H1 (cell line): Measurements from ENCODE around the gene SRRT. TPM values are rescaled to one million over a fixed set of nuclear protein-coding genes. Genes with fewer than 3 reads are reported as not detected.

Experiments
- CTCF ChIA-PET: fragments of 300-600 bp; sonication (Branson Sonifier 250); formaldehyde crosslinking; loops from one replicate; lab custom pipeline; 2021; ENCODE audit not compliant: partially characterized antibody; lab: Charles Lee
- POLR2A ChIA-PET: fragments of 300-600 bp; sonication (Branson Sonifier 250); formaldehyde crosslinking; loops from one replicate; lab custom pipeline; 2021; ENCODE audit warnings: inconsistent platforms; ENCODE audit not compliant: partially characterized antibody; lab: Charles Lee
- DNase-seq, 2 experiments: peaks; one replicate each; pipeline versions ENCODE4 v3.0.0 to v3.0.0-alpha.2; 2010 to 2022; ENCODE audit warnings: low spot score in 2 of 2, low read depth in 1 of 2, mixed read lengths in 1 of 2
- FAIRE-seq: peaks from 2 replicates; lab custom pipeline; 2011; peaks lifted over from hg19 to GRCh38; lab: Jason Lieb, UNC
- H2AFZ ChIP-seq: 2 replicates; pipeline ENCODE4 v1.8.1; 2012; ENCODE audit warnings: low read length, inconsistent platforms
- H2AK5ac ChIP-seq: 2 replicates; pipeline ENCODE4 v1.6.1; 2013; ENCODE audit warnings: low read depth, low read length
- H2BK120ac ChIP-seq: replicated peaks from 2 replicates; pipeline ENCODE3; 2013; ENCODE audit warnings: low read depth, low read length, inconsistent platforms
- H2BK12ac ChIP-seq: 2 replicates; pipeline ENCODE4 v1.6.1; 2013; ENCODE audit warnings: low read depth, low read length
- H2BK15ac ChIP-seq: 2 replicates; pipeline ENCODE4 v1.6.1; 2013; ENCODE audit warnings: low read length
- H2BK20ac ChIP-seq: 2 replicates; pipeline ENCODE4 v1.6.1; 2013; ENCODE audit warnings: low read length
- H2BK5ac ChIP-seq: 2 replicates; pipeline ENCODE4 v1.6.1; 2013; ENCODE audit warnings: low read depth, low read length
- H3K14ac ChIP-seq: 2 replicates; pipeline ENCODE4 v1.6.1; 2013; ENCODE audit warnings: inconsistent platforms; ENCODE audit not compliant: insufficient read length
- H3K18ac ChIP-seq: 2 replicates; pipeline ENCODE4 v1.6.1; 2013; ENCODE audit warnings: low read length; ENCODE audit errors: extremely low read depth
- H3K23ac ChIP-seq: 2 replicates; pipeline ENCODE4 v1.6.1; 2013; ENCODE audit warnings: inconsistent platforms; ENCODE audit not compliant: insufficient read length
- H3K23me2 ChIP-seq: 2 replicates; pipeline ENCODE4 v1.6.1; 2013; ENCODE audit warnings: low read depth, low read length
- H3K27ac ChIP-seq: 2 replicates; pipeline ENCODE4 v1.6.1; 2011; ENCODE audit warnings: low read depth, low read length, inconsistent platforms
- H3K27me3 ChIP-seq, 4 experiments: replicated peaks in 1 of 4; 1 replicate in 1 of 4; 2 replicates in 3 of 4; pipeline versions ENCODE4 v1.6.1 to v1.8.1; 2011 to 2013; ENCODE audit warnings: low read length in 3 of 4, mild to moderate bottlenecking in 3 of 4, inconsistent platforms in 2 of 4, mixed read lengths in 2 of 4, moderate library complexity in 1 of 4; ENCODE audit not compliant: control insufficient read depth in 3 of 4, insufficient read depth in 3 of 4; ENCODE audit errors: extremely low read depth in 1 of 4
- H3K36me3 ChIP-seq, 4 experiments: 2 replicates each; pipeline versions ENCODE4 v1.6.1 to v1.8.1; 2011 to 2013; ENCODE audit warnings: mild to moderate bottlenecking in 4 of 4, low read length in 3 of 4, moderate library complexity in 2 of 4, control low read depth in 1 of 4, inconsistent platforms in 1 of 4; ENCODE audit not compliant: insufficient read depth in 4 of 4, control insufficient read depth in 2 of 4
- H3K4ac ChIP-seq: replicated peaks from 2 replicates; pipeline ENCODE3; 2013; ENCODE audit warnings: low read length, low read depth, mixed read lengths, inconsistent platforms; ENCODE audit not compliant: insufficient read length
- H3K4me1 ChIP-seq, 4 experiments: replicated peaks in 1 of 4; 1 replicate in 1 of 4; 2 replicates in 3 of 4; pipeline versions ENCODE4 v1.6.1 to v1.8.1; 2011 to 2013; ENCODE audit warnings: low read length in 3 of 4, inconsistent platforms in 2 of 4, mixed read lengths in 1 of 4; ENCODE audit not compliant: insufficient read depth in 4 of 4, control insufficient read depth in 3 of 4
- H3K4me2 ChIP-seq, 2 experiments: 2 replicates each; pipeline versions ENCODE4 v1.6.1 to v1.8.1; 2011 to 2013; ENCODE audit warnings: low read depth in 2 of 2, low read length in 2 of 2, control low read depth in 1 of 2, inconsistent platforms in 1 of 2, mild to moderate bottlenecking in 1 of 2; ENCODE audit not compliant: insufficient read depth in 1 of 2
- H3K4me3 ChIP-seq, 4 experiments: fragments of 200-600, 300-600 bp in 1 of 4; sonication (generic), shearing (Covaris generic), sonication (Bioruptor Twin) in 1 of 4; 2 replicates each; pipeline versions ENCODE4 v1.5.1 to v1.8.1; 2011 to 2016; ENCODE audit warnings: low read length in 4 of 4, low read depth in 3 of 4, control low read depth in 2 of 4, inconsistent platforms in 2 of 4, mild to moderate bottlenecking in 2 of 4, mixed read lengths in 1 of 4, moderate library complexity in 1 of 4; ENCODE audit not compliant: insufficient read depth in 2 of 4; ENCODE audit errors: extremely low read depth in 1 of 4
- H3K56ac ChIP-seq: replicated peaks from 2 replicates; pipeline ENCODE3; 2013; ENCODE audit warnings: low read depth, mild to moderate bottlenecking, mixed read lengths, low read length, inconsistent platforms; ENCODE audit not compliant: insufficient read length
- H3K79me1 ChIP-seq: 2 replicates; pipeline ENCODE4 v1.6.1; 2013; ENCODE audit warnings: low read depth, low read length, control low read depth
- H3K79me2 ChIP-seq, 2 experiments: 2 replicates each; pipeline versions ENCODE4 v1.6.1 to v1.8.1; 2012 to 2013; ENCODE audit warnings: low read length in 2 of 2, mild to moderate bottlenecking in 2 of 2, inconsistent platforms in 1 of 2; ENCODE audit not compliant: insufficient read depth in 2 of 2, control insufficient read depth in 1 of 2
- H3K9ac ChIP-seq, 4 experiments: replicated peaks in 1 of 4; 1 replicate in 1 of 4; 2 replicates in 3 of 4; pipeline versions ENCODE4 v1.6.1 to v1.8.1; 2011 to 2013; ENCODE audit warnings: low read depth in 3 of 4, low read length in 3 of 4, control low read depth in 2 of 4, mild to moderate bottlenecking in 2 of 4, moderate library complexity in 2 of 4, inconsistent platforms in 1 of 4; ENCODE audit errors: extremely low read depth in 1 of 4
- H3K9me3 ChIP-seq, 2 experiments: 2 replicates each; pipeline versions ENCODE4 v1.6.1 to v1.8.1; 2012 to 2013; ENCODE audit warnings: mild to moderate bottlenecking in 2 of 2, moderate library complexity in 2 of 2, control low read depth in 1 of 2, inconsistent platforms in 1 of 2, low read depth in 1 of 2, low read length in 1 of 2, mixed read lengths in 1 of 2; ENCODE audit not compliant: insufficient read depth in 2 of 2
- H4K20me1 ChIP-seq, 2 experiments: replicated peaks in 1 of 2; 2 replicates each; pipeline versions ENCODE3 to v1.8.1; 2011 to 2013; ENCODE audit warnings: inconsistent platforms in 2 of 2, low read length in 2 of 2, mild to moderate bottlenecking in 1 of 2; ENCODE audit not compliant: insufficient read depth in 2 of 2, control insufficient read depth in 1 of 2
- H4K5ac ChIP-seq: 2 replicates; pipeline ENCODE4 v1.6.1; 2013; ENCODE audit warnings: low read length, low read depth, mixed read lengths, inconsistent platforms; ENCODE audit not compliant: insufficient read length
- H4K8ac ChIP-seq: 2 replicates; pipeline ENCODE4 v1.8.0; 2013; ENCODE audit warnings: mild to moderate bottlenecking, moderate library complexity, low read length, inconsistent platforms; ENCODE audit not compliant: insufficient read depth; ENCODE audit errors: extremely low read depth
- H4K91ac ChIP-seq: replicated peaks from 2 replicates; pipeline ENCODE3; 2013; ENCODE audit warnings: low read length, mixed read lengths, inconsistent platforms; ENCODE audit not compliant: insufficient read length
- BCL11A ChIP-seq, 2 experiments: IDR thresholded peaks; one replicate each; pipeline ENCODE4 v1.6.1; 2011; ENCODE audit warnings: low read depth in 2 of 2, low read length in 2 of 2, mild to moderate bottlenecking in 2 of 2
- CTBP2 ChIP-seq: IDR thresholded peaks from 2 replicates; pipeline ENCODE4 v1.7.0; 2011; ENCODE audit warnings: borderline replicate concordance, mild to moderate bottlenecking, moderate library complexity, mixed read lengths, low read length; ENCODE audit not compliant: insufficient read depth, insufficient read length
- GTF2F1 ChIP-seq: IDR thresholded peaks from 2 replicates; pipeline ENCODE4 v1.6.1; 2012; ENCODE audit warnings: low read depth, low read length, improper control_type of control experiment, borderline replicate concordance
- JUN ChIP-seq: IDR thresholded peaks from 2 replicates; pipeline ENCODE4 v1.6.1; 2011; ENCODE audit warnings: low read depth, mild to moderate bottlenecking, improper control_type of control experiment, low read length
- JUND ChIP-seq: IDR thresholded peaks from 2 replicates; pipeline ENCODE4 v1.6.1; 2011; ENCODE audit warnings: mild to moderate bottlenecking, improper control_type of control experiment, low read length
- KDM5A ChIP-seq: fragments of 200-600 bp; IDR thresholded peaks from 2 replicates; pipeline ENCODE4 v1.7.1; 2012; ENCODE audit warnings: mild to moderate bottlenecking, low read length, inconsistent platforms, mixed read lengths
- RFX5 ChIP-seq: IDR thresholded peaks from 2 replicates; pipeline ENCODE4 v1.6.1; 2011; ENCODE audit warnings: low read depth, low read length, improper control_type of control experiment, borderline replicate concordance
- SAP30 ChIP-seq: fragments of 300-600 bp; sonication (generic); IDR thresholded peaks from 2 replicates; pipeline ENCODE4 v1.7.1; 2012; ENCODE audit warnings: low read length, moderate library complexity, mild to moderate bottlenecking, inconsistent platforms; ENCODE audit not compliant: insufficient read depth, insufficient replicate concordance
- TEAD4 ChIP-seq: IDR thresholded peaks from 2 replicates; pipeline ENCODE4 v1.6.1; 2012; ENCODE audit warnings: low read depth, low read length, inconsistent platforms, mixed read lengths
- USF2 ChIP-seq: IDR thresholded peaks from 2 replicates; pipeline ENCODE4 v1.6.1; 2011; ENCODE audit warnings: low read length, improper control_type of control experiment
- WGBS, 2 experiments: shearing (Covaris generic) in 1 of 2; methylation state at CpG; one replicate each; pipeline versions ENCODE4 v1.1.6 to v1.1.7; 2013 to 2015; ENCODE audit warnings: low lambda C conversion rate in 2 of 2, mixed read lengths in 2 of 2, inconsistent platforms in 1 of 2, low coverage in 1 of 2, missing lambda C conversion rate in 1 of 2; ENCODE audit not compliant: insufficient replicate concordance in 2 of 2, insufficient coverage in 1 of 2, insufficient read length in 1 of 2; ENCODE audit errors: extremely low coverage in 1 of 2, missing lambda C conversion rate in 1 of 2; 5-methylcytosine and 5-hydroxymethylcytosine counted together
- polyA plus RNA-seq, 7 experiments: library from polyadenylated mRNA; depleted of rRNA in 3 of 7; stranded (reverse) in 5 of 7; unstranded in 2 of 7; fragments of >200 nt in 5 of 7; fragments of 200-250 nt in 2 of 7; gene quantifications; 1 replicate in 5 of 7; 2 replicates in 1 of 7; 4 replicates in 1 of 7; pipeline versions ENCODE4 v1.2.1 to v1.2.3, GENCODE V29; 2011 to 2013; ENCODE audit warnings: missing spikeins in 2 of 7, mixed read lengths in 2 of 7
- total RNA-seq: library from RNA; stranded (reverse); fragmentation: NEBNext Ultra II Directional; extraction: Animal tissue kit (Norgen Biotek cat#: 25700); gene quantifications from 2 replicates; pipeline ENCODE4 v1.2.1, GENCODE V29; 2021

The SRRT gene
- total and polyA plus RNA-seq, 2 of the 8 experiments (the other 6 are each of a cell fraction or from before 2014, with no cell fraction given) = 66.7 to 237 TPM

DNA sequence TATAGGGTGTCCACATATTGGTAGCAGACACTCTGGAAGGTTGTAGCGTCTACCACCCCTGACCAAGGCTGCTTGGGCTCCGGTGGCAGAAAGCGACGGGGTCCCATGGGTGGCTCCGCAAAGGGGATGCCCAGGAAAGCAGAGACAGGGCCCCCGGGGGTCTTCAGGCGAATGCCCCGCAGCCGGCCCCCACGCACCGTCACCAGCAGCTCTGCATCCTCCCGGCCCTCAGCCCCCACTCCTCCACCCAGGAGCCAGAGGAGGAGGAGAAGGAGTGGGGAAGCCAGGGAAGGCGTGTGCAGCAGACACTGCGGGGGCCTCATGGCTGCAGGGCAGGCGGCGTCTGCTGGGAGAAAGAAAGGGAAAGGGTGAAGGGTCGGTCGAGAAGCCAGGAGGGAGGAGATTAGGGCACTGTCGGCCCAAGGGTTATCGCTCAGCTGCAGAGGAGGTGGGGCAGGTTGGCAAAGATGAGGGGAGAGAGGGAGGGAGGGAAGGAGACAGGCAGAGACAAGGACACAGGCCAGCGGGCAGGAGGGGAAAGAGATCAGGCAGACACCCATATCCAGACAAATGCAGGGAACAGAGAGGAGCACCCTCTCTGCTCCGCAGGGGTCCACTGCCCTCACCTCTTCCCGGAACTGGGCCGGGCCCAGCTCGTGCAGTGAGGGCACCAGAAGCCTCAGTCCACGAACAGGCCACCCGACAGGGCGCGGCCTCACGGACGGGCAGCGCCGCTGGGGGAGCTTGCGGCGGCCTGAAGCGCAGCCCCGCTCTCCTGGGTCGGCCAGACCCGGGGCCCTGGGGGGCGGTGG, 19.2 kb downstream of the SRRT start:
- WGBS, 2 experiments = 49% methylated on average over 29 of the region's 40 CpGs; no CpG with 5 or more reads in 1 of the 2 experiments
- Histone ChIP-seq H3K4me2 (peak overlapping the region; percentile 74 to 78; a peak in 3 of 4 replicates), H3K27ac (no peak overlapping the region), H3K9ac (no peak overlapping the region), H3K79me2 (no peaks in the 10 kb centered on the region), H4K8ac (no peak overlapping the region), H4K20me1 (peaks cover 0 to 5% of the 10 kb centered on the region in 2 experiments), H2AFZ (no peak overlapping the region), H3K4ac (no peak overlapping the region), H3K18ac (peak overlapping the region; percentile 32; the same call in 1 of the 2 replicates), H3K56ac (no peak overlapping the region), H3K27me3 (peaks cover 15 to 35% (median 19%) of the 10 kb centered on the region in 4 experiments), H3K79me1 (no peaks in the 10 kb centered on the region), H2BK12ac (peak overlapping the region; percentile 53; the same call in 1 of the 2 replicates), H3K23me2 (peaks cover 12% of the 10 kb centered on the region; the same call in 1 of the 2 replicates), H2BK120ac (no peak overlapping the region), H2BK5ac (no peak overlapping the region; the same call in 1 of the 2 replicates), H2BK15ac (0 out of 2 replicates have a peak overlapping the region, but pooled peaks have one; percentile 88), H4K91ac (no peak overlapping the region), H3K9me3 (no peaks in the 10 kb centered on the region), H3K14ac (no peak overlapping the region), H2BK20ac (no peak overlapping the region), H3K23ac (no peak overlapping the region), H3K4me1 (peaks cover 0 to 10% (median 6%) of the 10 kb centered on the region in 4 experiments; a peak in 6 of 7 replicates), H4K5ac (no peak overlapping the region), H3K4me3 (peak overlapping the region in 3 of 4 experiments; percentile 38 to 73 (median 47); a peak in 6 of 8 replicates), H2AK5ac (no peak overlapping the region), H3K36me3 (no peaks in the 10 kb centered on the region)
- DNase-seq (no peak), FAIRE-seq (no peak)
- CTCF ChIA-PET = interaction anchor here (0.5 to 2.9 kb wide), 33 partner anchors 9 to 350 kb away, joined by 3 to 21 read pairs (median 4); partner anchors contain the start of genes MUC12, MUC17 and MUC3A
- POLR2A ChIA-PET = interaction anchor here (0.6 to 1.8 kb wide), 8 partner anchors 12 to 191 kb away, joined by 3 to 7 read pairs (median 4); partner anchors contain the start of genes MUC3A, SRRT, TRIM56 and TRIP6
- TF ChIP-seq CTBP2 (no peak), JUN (no peak), GTF2F1 (no peak), RFX5 (no peak), BCL11A (IDR thresholded peaks at IDR 0.05; ENCODE audit: low read depth in 2 of 2, low read length in 2 of 2) (no peak), SAP30 (no peak), KDM5A (no peak), JUND (no peak), TEAD4 (no peak), USF2 (no peak)
